Stimulated activated CD4-positive, alpha-beta T cell treated with anti-CD3 and anti-CD28 coated beads, Interleukin-4, amount 100 ng/mL, for 1 hour (primary cell): ENCODE data around the gene GPAT3.
"Not testable (repeated sequence)": the region's sequence is repeated elsewhere in the genome, so short reads cannot be mapped to it uniquely, and the experiment has no call there.

Experiments
- DNase-seq: peaks from one replicate; pipeline ENCODE4 v3.0.0-alpha.2; 2020

Gene GPAT3

DNA sequence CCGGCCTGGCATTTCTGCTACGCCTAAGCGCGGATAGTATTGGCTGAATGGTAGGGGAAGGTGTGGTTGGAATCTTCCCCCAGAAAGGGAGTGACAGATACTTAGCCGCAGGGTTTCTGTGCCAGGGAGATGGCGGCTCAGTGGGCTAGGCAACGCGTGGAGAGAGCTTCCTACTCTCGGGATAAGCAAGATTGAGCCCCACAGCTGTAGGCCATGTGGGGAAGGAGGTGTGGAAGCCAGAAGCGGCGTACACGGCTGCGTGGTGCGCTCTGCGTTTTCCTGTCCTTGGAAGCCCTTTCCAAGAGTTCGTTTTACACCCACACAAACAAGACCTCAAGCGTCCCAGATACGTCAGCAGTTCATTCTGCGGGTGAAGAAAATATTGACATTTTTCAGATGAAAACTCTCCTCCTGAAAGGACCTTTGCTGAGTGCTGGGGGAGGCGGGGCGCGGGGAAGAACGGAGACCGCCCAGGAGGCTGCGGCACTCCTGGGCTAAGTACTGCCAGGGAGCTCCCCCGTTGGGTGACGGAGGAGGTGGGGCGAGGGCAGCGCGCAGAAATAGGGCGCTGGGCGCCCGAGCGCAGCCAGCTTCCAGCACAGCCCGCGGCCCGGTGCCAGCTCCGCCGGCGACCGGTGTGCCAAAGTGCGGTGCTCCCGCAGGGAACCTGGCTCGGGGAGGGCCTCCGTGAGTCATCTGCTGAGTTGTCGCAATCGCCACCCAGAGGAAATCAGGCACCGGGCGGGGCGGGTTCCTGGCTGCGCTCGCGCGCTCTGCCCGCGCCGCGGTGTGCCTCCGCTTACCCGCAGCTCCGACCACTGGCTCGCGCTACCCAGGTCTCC lies at the start of gene GPAT3:
TSS of gene GPAT3 (plus strand) at position 589 of the 842 bp plus-strand sequence. CDS start 515 bp downstream, outside the sequence.
- DNase-seq = peak; percentile 70

DNA sequence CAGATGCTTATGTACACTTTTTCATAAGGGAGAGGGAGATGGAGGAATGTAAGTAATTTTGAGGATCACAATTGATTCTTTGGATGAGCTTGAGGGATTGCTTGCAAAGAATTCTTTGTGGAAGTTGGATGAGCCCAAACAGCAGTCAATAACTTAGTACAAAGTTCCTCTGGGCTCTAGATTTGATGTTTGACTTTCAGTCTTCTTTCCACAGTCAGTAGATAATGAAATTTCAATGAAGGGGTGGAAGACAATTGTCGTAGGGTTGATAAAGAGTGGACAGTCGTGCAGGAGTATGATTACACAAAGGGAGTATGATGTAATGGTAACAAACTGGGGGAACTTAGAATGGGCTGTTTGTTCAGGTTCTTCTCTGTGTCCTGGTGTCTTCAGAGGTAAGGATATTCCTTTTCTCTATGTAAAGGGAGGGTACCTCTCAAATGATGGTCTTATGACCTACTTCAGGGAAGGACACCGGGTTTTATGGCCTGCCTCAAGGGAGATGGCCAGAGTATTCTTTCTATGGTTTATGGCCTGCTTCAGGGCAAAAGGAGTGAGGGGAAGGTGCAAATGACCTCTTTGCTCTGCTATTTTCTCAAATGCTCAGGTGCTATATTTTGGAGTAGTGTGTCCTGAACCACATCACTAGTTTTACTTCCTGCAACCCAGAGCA lies 49.3 kb upstream of the GPAT3 start:
- no peak for DNase-seq

DNA sequence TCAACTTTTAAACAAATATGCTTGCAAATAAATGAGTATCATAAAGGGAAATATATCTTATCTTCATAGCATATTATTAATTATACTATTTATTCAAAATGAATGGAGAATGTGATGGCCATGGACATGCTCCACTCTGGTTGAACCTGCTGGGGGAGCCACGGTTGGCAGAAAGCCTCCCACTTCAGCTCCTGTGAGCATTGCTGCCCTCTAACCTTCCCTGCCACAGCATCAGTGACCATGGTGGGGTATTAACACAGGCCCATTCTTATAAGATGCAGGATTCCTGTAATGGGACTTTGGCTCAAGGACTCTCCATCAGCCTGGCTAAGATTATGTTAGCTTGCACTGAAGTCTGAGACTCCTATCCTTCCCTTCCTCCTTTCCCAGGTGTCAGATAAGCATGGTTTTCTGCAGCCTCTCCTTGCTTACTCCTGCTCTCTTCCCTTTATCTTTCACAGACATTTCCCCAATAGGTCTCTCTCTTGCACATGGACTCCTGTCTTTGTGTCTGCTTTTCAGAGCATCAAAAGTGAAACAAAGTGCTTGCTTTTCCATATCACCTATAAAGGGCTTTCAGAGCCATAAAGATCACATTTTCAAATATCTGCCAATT lies 46.1 kb upstream of the GPAT3 start:
- no peak for DNase-seq

DNA sequence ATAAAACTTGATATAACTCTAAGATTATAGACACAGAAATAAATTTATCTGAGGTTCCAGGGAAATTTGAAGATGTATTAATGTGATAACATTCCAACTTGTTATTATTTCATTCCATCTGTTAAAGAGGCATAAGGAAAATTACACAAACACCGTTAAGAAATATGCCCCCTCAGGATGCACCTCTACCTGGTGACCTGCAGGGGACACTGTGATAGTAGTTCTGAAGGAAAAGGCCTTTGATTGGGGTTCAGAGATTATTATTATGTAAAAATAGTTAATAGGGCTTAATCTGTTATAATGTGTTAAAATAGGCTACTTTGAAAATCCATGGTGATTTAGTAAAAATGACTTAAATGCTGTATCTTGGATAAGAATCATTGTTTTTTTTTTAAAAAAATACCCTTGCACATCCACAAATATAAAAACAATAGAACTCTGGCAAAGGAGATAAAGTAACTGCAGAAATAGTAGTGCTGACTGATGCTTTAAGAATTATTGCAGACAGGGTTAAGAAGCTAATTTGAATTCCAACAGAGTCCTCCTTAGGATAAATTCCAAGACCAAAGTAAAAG lies 44.9 kb upstream of the GPAT3 start:
- DNase-seq = no peak

DNA sequence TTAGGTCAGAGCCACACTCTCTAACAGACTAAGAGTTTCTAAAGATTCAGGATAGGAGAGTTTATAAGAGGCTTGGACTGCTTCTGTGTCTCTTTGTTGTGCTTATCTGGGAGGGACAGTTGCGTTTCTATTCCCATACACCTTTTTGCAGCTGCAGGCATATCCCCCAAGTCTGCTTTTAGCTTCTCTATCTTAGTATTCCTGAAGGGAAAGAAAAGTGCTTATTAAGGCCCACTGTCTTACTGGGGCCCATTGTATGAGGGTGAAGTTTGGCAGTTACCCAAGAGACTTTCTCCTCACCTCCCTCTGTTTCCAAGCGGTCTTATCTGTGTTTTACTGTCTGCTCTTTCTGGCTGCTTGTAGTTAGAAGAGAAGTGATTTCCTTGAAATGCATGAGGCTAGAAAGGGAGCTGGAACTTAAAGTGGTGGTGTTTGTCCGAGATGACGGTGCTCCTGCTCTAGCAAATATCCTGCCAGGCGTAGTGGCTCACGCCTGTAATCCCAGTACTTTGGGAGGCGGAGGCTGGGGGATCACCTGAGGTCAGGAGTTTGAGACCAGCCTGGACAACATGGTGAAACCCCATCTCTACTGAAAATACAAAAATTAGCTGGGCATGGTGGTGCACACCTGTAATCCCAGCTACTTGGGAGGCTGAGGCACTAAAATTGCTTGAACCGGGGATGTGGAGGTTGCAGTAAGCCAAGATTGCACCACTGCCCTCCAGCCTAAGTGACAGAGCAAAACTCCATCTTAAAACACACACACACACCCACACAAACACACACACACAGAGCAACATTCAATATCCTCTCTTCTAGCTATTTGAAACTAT lies 39.6 kb upstream of the GPAT3 start:
- DNase-seq = not testable (repeated sequence)

DNA sequence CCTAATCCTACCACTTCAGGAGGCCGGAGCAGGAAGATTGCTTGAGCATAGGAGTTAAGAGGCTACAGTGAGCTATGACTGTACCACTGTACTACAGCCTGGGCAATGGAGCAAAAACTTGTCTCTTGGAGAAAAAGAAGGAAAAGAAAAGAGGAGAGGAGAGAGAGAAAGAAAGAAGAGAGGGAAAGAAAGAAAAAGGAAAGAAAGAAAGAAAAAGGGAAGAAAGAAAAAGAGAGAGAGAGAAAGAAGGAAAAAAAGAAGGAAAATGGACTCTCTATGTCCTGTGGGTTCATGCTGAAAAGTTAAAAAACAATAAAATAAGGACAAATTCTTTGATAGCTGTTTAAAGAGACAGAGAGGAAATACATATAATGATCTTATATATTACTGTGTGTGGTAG lies 37.7 kb upstream of the GPAT3 start:
- DNase-seq = no peak

DNA sequence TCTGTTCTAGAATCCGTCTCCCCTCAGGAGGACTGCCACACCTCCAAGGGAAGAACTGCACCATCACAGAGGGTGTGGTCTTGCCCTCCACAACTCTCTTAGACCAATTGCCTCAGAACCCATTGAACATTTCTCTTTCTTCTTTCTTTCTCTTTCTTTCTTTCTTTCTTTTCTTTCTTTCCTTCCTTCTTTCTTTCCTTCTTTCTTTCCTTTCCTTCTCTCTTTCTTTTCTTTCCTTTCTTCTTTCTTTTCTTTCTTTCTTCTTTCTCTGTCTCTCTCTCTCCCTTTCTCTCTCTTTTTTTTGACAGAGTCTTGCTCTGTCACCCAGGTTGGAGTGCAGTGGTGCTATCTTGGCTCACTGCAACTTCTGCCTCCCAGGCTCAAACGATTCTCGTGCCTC lies 34.2 kb upstream of the GPAT3 start:
- not testable (repeated sequence) for DNase-seq

DNA sequence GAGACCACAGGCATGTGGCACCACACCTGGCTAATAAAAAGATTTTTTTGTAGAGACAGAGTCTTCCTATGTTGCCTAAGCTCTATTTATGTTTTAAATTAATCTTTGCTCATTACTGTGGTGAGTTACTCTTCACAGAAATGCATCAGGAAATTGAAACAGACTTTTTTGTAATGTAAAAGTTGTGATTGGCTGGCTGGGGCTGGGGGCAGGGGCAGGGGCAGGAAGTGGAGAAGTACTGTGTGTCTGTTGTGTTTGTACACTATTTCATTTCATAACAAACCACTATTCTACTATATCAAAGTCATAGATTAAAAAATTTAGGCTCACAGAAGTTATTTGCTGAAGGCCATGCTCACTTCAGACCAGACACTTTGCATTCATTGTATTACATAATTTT lies 31.9 kb upstream of the GPAT3 start:
- DNase-seq = peak; percentile 15

DNA sequence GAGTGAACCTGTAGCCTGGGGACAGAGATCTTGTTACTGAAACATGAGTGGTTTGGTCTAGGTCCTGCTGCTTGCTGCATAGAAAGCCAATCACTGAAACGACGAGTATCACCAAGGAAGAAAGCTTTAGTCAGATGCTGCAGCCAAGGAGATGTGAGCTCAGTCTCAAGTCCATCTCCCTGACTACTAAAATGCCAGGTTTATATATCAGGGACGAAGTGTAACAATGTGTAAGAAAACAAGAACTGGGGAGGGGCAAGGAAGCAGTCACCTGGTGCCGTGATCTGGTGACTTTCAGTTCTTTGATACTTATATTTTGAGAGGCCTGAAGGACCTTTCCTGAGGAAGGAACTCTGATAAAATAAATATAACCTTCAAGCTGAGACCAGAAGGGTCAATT lies 31.4 kb upstream of the GPAT3 start:
- no peak for DNase-seq

DNA sequence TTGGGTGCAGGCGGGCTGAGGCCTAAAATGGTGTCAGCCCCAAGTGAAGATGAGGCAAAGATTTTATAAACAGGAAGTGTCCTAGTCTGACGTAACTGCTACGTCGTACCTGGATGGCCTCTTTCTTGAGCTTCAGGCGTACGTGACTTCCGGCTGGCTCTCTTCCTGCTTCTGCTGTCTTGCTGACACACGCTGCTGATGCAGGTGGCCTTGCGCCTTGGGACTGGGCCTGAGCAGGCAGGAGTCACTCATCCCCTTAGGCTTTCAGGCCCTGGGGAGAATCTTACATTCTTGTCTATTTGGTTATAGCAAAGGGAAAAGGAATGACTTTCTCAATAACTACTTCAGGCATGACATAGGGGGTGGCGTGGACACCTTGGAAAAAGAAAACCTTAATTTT lies 30.9 kb upstream of the GPAT3 start:
- DNase-seq = no peak

DNA sequence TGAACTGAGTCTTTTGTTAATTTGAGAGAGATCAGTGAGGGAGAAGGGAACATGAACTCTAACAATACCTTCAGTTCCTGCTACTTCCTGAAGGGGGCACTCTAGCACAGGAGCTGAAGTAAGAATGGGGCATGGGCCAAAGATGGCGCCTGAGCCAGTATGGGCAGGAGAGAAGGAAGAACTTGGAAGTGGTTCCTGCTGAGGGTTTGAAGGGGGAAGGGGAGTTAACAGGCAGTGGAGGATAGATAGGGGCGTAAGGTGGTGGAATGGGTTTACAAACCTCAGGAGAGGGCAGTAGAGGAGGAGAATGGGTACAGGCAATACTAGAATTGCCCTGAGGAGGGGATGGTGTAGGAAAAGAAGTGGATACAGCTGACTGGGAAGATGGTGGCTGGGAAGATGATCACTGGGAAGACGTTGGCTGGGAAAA lies 26.7 kb upstream of the GPAT3 start:
- peak; percentile 31 for DNase-seq

DNA sequence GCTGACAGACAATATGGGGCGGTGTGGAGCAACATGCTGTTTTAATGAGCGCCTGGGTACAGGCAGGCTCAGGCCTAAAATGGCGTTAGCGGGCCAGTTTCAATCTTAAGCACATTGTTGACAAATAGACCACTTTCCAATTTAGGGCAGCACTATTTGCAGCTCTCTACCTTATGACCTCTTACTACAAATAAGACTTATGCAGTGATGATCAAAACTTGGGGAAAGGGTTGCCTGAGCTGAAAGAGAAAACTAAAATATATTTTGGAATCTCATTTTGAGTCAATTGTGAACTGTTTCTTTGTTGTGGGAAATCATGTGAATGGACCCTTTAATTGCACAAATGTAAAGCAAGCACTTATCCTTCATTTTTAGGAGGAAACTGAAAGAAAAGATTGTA lies 25.5 kb upstream of the GPAT3 start:
- no peak for DNase-seq

DNA sequence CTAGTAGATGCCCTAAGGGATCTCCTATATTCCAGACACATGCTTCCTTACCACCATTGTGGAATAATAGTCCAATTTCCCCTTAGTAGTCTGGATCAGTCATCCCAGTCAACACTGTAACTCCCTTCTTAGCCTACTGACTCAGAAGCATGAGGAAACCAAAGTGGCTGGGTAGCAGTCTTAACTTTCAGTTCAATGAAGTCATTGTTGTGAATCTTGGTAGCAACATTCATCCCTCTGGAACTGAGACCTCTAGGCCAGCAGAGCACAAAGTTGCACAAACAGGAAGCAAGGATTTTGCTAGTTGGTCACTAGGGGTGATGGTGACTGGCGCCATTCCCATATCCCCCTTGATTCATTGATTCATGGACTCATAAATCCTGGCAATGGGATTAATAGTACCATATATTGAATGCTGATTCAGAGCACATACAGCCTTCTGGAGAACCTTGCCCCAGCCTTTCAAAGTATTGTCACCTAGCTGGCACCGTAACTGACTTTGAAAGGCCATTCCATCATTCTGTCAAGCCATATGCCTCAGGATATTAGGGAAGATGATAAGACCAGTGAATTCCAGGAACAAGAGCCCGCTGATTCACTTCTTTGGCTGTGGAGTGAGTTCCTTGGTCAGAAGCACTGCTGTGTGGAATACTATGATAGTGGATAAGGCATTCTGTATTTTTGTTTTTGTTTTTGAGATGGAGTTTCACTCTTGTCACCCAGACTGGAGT lies 19.7 kb upstream of the GPAT3 start:
- no peak for DNase-seq

DNA sequence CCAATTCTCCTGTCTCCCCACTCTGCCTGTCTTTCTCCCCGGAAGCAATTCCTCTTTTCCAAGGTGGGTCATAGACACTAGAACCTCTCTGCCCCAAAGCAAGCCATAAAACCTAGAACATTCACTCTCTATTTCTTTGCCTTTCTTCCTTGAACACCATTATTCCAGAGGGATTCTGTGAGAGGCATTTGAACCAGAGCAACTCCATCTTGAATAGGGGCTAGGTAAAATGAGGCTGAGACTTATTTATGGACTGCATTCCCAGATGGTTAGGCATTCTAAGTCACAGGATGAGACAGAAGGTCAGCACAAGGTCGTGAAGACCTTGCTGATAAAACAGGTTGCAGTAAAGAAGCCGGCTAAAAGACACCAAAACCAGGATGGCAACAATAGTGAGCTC lies 13.7 kb upstream of the GPAT3 start:
- DNase-seq = no peak

DNA sequence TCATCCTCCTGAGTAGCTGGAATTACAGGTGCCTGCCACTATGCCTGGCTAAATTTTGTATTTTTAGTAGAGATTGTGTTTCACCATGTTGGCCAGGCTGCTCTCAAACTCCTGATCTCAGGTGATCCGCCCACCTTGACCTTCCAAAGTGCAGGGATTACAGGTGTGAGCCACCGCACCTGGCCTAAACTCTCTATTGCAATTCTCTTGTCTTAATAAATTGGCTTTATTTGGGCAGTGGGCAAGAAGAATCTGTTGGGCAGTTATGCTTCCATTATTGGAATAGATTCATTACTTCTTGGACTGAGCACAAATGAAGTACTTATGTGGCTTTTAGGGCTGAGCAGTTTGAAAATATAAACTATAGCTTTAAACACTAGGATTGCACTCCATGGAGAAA lies 8.2 kb upstream of the GPAT3 start:
- DNase-seq = no peak

DNA sequence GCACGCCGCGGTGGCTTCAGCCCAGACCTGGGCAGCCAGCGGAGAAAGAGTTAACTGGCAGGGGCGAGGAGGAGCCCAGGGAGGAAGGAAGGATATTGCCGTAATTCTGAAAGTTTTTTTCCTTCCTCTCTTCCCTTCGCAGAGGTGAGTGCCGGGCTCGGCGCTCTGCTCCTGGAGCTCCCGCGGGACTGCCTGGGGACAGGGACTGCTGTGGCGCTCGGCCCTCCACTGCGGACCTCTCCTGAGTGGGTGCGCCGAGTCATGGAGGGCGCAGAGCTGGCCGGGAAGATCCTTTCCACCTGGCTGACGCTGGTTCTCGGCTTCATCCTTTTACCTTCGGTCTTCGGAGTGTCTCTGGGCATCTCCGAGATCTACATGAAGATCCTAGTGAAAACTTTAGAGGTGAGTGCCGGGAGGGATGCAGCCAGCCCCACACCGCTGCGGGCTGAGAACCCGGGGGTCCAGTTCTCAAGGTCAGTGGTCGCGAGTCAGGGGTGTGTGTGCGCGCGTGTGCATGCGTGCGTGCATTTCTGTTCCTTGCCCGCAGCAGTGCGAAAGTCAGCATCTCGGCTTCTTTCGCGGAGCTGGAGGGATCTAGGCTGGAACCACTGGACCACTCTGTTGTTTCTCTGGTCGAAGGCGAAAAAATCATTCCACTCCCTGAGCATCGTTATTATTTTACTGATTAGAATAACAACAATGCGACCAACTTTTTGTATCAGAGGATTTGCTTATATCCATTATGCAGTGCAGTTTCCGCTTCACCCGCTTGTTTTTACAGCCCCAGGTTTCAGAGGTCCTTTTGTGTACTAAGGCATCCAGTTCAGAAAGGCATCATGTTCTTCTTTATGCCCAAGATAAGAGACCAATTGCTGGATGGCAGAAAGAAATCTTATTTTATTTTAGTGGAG lies 709 bp downstream of the GPAT3 start:
- DNase-seq = peak; percentile 4

DNA sequence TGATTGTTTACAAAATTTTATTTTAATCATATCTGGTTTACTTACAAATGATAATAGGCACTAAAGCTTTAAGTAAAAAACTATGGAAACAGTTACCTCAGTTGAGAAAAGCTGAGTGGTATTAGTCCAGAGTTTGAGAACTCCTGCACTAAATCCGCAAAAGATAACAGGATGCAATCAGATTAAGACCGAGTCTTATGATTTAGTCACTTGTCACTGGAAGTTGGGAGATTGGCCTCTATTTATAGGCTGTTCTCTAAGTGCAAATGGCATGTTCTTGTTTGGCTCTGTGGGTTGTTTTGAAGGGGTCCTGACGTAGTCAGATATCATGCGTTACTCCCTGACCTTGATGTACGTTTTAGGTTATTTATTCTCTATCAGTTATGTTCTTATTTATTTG lies 6.3 kb downstream of the GPAT3 start:
- no peak for DNase-seq

DNA sequence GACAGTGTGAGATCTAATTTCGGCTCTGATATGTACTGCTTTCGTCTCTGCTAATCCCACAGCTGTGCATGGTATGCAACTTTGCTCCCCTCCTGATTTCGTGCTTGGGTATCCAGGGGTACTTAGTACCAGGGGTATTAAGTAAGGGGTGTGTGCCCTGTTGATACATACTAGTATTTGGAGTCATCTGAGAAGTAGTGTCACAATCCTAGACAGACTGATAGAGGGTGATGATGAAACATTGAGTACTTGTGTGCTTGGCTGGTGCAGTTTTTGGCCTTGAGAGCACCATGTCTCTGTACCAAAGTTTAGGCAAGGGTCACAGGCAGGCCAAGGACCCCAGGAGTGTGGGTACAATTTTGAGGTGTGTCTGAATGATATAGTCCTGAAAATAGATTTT lies 10.9 kb downstream of the GPAT3 start:
- no peak for DNase-seq

DNA sequence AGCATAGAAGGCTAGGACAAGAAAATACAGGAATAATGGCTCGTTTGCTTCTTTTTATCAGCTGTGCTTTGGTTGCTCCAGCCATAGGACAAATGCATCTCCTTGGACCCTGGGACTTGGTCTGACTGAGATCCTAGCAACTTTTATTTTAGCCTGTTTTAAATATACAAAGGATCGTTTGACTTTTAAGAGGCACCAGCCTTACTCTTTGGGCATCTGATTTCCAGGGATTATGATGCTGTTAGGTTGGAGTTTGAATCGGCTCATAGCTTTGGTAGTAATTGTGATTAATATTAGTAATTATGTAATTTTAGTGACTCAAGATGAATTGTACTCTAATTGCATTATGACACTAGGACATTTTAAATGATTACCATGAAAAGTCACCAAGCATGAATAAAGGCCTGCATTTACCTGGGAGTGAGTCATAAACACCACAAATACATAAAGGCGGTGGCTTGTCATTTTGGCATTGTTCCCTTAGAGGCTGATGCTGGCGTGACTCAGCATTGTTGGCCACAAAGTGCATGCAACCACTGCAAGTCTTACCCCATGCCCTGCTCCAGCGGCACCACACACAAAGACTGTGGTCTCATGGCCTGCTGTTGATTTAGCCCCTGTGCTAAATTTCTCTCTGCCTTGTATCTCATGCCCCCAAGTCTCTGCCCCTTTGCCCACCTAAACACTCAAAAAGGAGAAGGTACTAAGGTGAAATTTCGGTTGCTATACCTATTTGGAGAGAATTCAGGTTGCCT lies 12.4 kb downstream of the GPAT3 start:
- DNase-seq = peak; percentile 50

DNA sequence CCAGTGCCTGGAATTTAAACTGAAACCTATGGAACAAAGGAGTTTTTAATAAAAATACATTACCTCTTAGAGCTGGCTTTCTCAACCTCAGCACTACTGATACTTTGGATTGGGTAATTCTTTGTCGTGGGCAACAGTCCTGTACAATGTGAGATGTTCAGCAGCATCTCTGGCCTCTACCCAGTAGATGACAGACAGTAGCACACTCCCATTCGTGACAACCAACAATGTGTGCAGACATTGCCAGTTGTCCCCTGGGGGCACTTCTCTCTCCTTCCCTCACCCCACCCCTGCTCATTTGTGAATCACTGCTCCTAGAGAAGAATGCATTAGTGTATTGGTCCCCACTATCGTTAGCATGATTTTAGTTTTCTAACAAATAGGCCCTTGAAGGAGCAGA lies 16.2 kb downstream of the GPAT3 start:
- DNase-seq = no peak
